Sigmoid colon (tissue), 4 donors: ENCODE measurements around the gene WT1.

Source experiments
- CTCF ChIP-seq, 4 experiments: fragments of 450-650 bp in 3 of 4; fragments of 200-600 bp in 1 of 4; IDR thresholded peaks; one replicate each; pipeline ENCODE4 v1.5.1; 2016 to 2019; ENCODE audit warnings: antibody characterized with exemption in 4 of 4, mild to moderate bottlenecking in 3 of 4, moderate library complexity in 2 of 4
- POLR2A ChIP-seq, 2 donors: fragments of 450-650 bp; IDR thresholded peaks; one replicate each; pipeline ENCODE4 v1.6.1; 2016; ENCODE audit warnings: antibody characterized with exemption in 2 of 2, mild to moderate bottlenecking in 2 of 2, moderate library complexity in 2 of 2
- POLR2AphosphoS5 ChIP-seq, 4 donors: sonication (generic); formaldehyde crosslinking; IDR thresholded peaks; one replicate each; pipeline ENCODE4 v1.6.1; 2017; ENCODE audit warnings: antibody characterized with exemption in 4 of 4

GRCh38 chr11:32437495-32438345 is 2.4 kb upstream of the WT1 start:
- TF ChIP-seq CTCF (IDR thresholded peaks at IDR 0.05) (no peak), POLR2A (IDR thresholded peaks at IDR 0.05) (no peak), POLR2AphosphoS5 (IDR thresholded peaks at IDR 0.05) (no peak)
